ENCODE results near the gene ASB4.
"Not testable (repeated sequence)": the region's sequence is repeated elsewhere in the genome, so short reads cannot be mapped to it uniquely, and the experiment has no call there.

The ASB4 gene, protein sequence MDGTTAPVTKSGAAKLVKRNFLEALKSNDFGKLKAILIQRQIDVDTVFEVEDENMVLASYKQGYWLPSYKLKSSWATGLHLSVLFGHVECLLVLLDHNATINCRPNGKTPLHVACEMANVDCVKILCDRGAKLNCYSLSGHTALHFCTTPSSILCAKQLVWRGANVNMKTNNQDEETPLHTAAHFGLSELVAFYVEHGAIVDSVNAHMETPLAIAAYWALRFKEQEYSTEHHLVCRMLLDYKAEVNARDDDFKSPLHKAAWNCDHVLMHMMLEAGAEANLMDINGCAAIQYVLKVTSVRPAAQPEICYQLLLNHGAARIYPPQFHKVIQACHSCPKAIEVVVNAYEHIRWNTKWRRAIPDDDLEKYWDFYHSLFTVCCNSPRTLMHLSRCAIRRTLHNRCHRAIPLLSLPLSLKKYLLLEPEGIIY

DNA sequence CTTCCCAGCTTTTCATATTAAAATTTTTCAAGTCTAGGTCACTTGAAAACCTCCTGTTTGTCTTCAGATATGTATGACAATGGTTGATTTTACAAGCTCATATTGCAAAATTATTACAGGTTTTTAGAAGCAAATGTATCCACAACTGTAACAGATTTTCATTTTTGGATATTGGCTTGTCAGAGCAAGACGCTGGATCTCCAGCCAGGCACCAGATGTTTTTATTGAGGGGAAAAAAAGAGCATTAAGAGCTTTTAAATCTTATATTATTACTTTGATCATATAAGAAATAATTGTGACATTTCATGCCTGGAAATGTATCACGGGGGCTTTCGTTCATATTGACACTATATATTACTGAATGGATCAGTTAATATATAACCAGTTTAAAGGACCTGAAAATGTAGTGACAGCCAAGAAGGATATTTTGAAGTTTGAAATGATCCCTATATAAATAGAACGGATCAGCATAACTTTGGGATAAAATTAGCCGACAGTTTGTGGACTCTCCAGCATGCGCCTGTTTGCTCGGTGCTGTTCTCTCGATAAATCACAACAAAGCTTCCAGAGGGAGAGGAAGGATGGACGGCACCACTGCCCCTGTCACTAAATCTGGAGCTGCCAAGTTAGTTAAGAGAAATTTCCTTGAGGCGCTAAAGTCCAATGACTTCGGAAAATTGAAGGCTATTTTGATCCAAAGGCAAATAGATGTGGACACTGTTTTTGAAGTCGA lies at the start of gene ASB4:
Gene ASB4, plus strand, starts transcription at position 553 of the 733 bp plus-strand sequence. Its CDS starts 29 bp downstream, at position 582.
- no peak within 1 kb of the TSS for H3K4me3 ChIP-seq (ENCODE audit: low read depth, low read length)

GRCh38 chr7:95436407-95436806 lies 49.3 kb upstream of the ASB4 start:
- H3K4me3 ChIP-seq (ENCODE audit: low read depth, low read length): no peak overlapping the region

- no peak overlapping the region for H3K4me3 ChIP-seq (ENCODE audit: low read depth, low read length)
Measured at GRCh38 chr7:95440394-95441038, 45.2 kb upstream of the ASB4 start.

DNA sequence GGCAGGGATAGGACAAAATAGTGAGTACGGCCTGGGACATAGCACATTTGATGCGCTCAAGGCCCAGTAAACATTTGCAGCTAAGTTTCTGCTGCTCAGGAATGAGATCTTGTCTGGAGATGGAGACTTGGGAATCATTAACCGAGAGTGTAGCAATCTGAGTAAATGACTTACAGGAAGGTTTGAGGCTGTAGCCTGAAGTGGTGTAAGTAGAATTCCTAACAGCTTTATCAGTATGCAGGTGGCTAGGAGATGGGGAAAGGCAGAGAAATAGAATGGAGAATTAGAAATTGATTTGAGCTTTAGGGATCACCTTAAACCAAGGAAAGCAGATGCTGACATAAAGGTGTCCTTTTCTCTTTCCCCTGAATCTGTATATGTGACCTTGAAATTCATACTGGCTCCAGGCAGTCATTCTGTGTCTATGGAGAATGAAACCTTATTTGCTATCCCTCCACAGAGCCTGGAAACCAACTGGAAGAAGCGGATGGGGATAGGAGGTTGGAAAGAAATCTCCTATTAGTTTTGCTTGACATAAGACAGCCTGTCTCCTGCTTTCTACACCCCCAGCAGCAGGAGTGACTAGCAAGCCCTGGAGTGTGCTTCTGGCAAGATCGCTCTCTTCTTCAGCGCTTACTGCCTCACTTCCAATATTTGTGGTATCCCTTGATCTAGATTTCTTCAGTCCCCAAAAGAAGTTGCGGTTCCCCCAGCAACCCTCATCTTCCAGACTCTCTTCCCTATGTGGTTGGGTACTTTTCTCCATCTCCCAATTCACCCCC lies 44.5 kb upstream of the ASB4 start:
- H3K4me3 ChIP-seq (ENCODE audit: low read depth, low read length): no peak overlapping the region

GRCh38 chr7:95444796-95445195 lies 40.9 kb upstream of the ASB4 start:
- no peak overlapping the region for H3K4me3 ChIP-seq (ENCODE audit: low read depth, low read length)

- no peak overlapping the region for H3K4me3 ChIP-seq (ENCODE audit: low read depth, low read length)
Measured at GRCh38 chr7:95446618-95447017, 39.1 kb upstream of the ASB4 start.

GRCh38 chr7:95454438-95455045 lies 31.2 kb upstream of the ASB4 start:
- H3K4me3 ChIP-seq (ENCODE audit: low read depth, low read length): no peak overlapping the region

DNA sequence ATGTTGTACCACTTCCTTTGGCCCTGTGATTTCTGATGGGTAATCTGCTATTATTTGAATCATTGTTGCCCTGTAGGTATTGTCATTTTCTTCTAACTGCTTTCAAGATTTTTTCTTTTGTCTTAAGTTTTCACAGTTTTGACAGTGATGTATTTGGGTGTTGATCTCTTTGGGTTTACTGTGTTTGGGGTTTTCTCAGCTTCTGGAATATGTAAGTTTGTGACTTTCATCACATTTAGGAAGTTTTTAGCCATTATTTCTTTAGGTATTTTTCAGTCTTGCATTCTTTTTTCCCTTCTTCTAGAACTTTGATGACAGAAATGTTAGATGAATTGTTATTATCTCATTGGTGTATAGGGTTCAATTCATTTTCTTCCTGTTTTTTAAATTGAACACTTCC lies 27.8 kb upstream of the ASB4 start:
- no peak overlapping the region for H3K4me3 ChIP-seq (ENCODE audit: low read depth, low read length)

- H3K4me3 ChIP-seq (ENCODE audit: low read depth, low read length): not testable (repeated sequence)
Measured at GRCh38 chr7:95460653-95461052, 25.1 kb upstream of the ASB4 start.

- no peak overlapping the region for H3K4me3 ChIP-seq (ENCODE audit: low read depth, low read length)
Measured at GRCh38 chr7:95467912-95468607, 17.7 kb upstream of the ASB4 start.

DNA sequence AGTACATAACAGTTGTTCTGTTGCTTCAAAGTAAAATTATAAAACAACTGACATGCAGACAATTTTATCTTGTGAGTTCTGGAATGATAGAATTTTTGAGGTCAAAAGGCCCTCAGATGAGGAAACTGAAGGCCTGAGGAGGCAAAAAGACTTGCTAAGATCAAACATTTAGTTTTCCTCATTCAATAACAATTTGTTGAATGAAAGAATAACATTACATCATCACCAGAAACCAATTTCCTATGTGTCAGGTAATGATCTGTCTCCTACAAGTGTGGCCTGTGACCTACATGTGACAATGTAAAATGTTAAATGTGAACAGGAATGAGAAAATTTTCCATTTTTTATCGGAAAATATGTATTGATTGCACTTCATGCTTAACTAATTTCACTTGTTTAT lies 16.6 kb upstream of the ASB4 start:
- no peak overlapping the region for H3K4me3 ChIP-seq (ENCODE audit: low read depth, low read length)

GRCh38 chr7:95469848-95470247 lies 15.9 kb upstream of the ASB4 start:
- H3K4me3 ChIP-seq (ENCODE audit: low read depth, low read length): no peak overlapping the region

- no peak overlapping the region for H3K4me3 ChIP-seq (ENCODE audit: low read depth, low read length)
Measured at GRCh38 chr7:95470452-95470851, 15.3 kb upstream of the ASB4 start.

- no peak overlapping the region for H3K4me3 ChIP-seq (ENCODE audit: low read depth, low read length)
Measured at GRCh38 chr7:95471071-95471470, 14.7 kb upstream of the ASB4 start.

DNA sequence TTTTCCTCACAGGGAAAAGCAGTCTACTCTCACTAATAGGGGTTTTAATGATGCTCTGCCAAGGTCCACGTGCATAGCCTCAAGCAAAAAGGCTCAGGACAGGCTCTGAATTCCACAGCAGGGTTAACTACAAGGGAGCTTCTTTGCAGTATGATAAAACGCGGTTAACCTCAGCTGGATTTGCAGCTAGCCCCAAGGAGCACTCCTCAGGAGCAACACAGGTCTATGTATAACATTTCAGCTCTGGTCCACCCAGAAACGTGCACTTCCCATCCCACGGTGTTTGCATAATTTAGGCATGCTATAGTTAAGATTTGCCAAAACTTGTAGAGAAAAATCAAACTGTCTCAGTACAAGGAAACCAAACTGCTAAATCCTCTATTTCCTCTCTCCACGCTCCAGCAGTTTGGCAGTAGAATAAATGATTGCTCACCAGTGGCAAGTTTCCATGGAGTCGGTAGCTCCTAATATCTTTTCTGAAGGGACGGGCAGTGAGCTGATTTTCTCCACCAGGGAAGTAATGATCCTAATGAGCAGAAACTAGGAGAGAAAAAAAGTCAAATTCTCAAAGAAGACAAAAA lies 13.1 kb upstream of the ASB4 start:
- H3K4me3 ChIP-seq (ENCODE audit: low read depth, low read length): no peak overlapping the region

GRCh38 chr7:95473276-95473985 lies 12.3 kb upstream of the ASB4 start:
- H3K4me3 ChIP-seq (ENCODE audit: low read depth, low read length): no peak overlapping the region

- H3K4me3 ChIP-seq (ENCODE audit: low read depth, low read length): no peak overlapping the region
Measured at GRCh38 chr7:95476072-95476847, 9.5 kb upstream of the ASB4 start.

GRCh38 chr7:95476904-95477594 lies 8.7 kb upstream of the ASB4 start:
- H3K4me3 ChIP-seq (ENCODE audit: low read depth, low read length): no peak overlapping the region

Data from iPS-11a (cell line).